Measurements from ENCODE around the gene ERG.

The ERG gene

GRCh38 chr21:38330666-38331065 is 167.6 kb downstream of the ERG start:
- no peak for DNase-seq (ENCODE audit: low spot score)
